T-helper 1 cell (primary cell): ENCODE data around the gene UGT2B15.
"Not testable (repeated sequence)": the region's sequence is repeated elsewhere in the genome, so short reads cannot be mapped to it uniquely, and the experiment has no call there.

ENCODE experiments used
- DNase-seq, 5 donors: peaks; one replicate each; pipeline ENCODE4 v3.0.0-alpha.2; 2012 to 2020

Gene UGT2B15

GRCh38 chr4:68655764-68656444 is 14.5 kb downstream of the UGT2B15 start:
- DNase-seq: no peak

- DNase-seq: no peak
Observed at GRCh38 chr4:68654946-68655721, 15.3 kb downstream of the UGT2B15 start.

- DNase-seq: no peak
Observed at GRCh38 chr4:68651932-68652331, 18.5 kb downstream of the UGT2B15 start.

GRCh38 chr4:68630371-68630770 is 40.1 kb downstream of the UGT2B15 start:
- DNase-seq: no peak

GRCh38 chr4:68622731-68623130 is 47.7 kb downstream of the UGT2B15 start:
- DNase-seq: not testable (repeated sequence)

- no peak for DNase-seq
Observed at GRCh38 chr4:68617003-68617698, 53.3 kb downstream of the UGT2B15 start.

GRCh38 chr4:68615699-68616422 is 54.6 kb downstream of the UGT2B15 start:
- DNase-seq: no peak

- no peak for DNase-seq
Observed at GRCh38 chr4:68613752-68614151, 56.7 kb downstream of the UGT2B15 start.

GRCh38 chr4:68606240-68606639 is 64.2 kb downstream of the UGT2B15 start:
- no peak for DNase-seq

GRCh38 chr4:68599150-68599549 is 71.3 kb downstream of the UGT2B15 start:
- no peak for DNase-seq

- DNase-seq: no peak
Observed at GRCh38 chr4:68597482-68597881, 73.0 kb downstream of the UGT2B15 start.
